ENCODE data around the gene INTS14. TPM values are rescaled to one million over a fixed set of nuclear protein-coding genes. Genes with fewer than 3 reads are reported as not detected.

INTS14 gene
- total RNA-seq, 2 donors from 2014 or later, result 36.8 to 39.7 TPM

GRCh38 chr15:65645392-65645791 lies 34.5 kb upstream of the INTS14 start:
- Histone ChIP-seq H3K4me3 (no peak overlapping the region), H3K4me1 (ENCODE audit: control insufficient read depth in 1 of 2, low read depth in 2 of 2) (no peaks in the 10 kb centered on the region), H3K27ac (no peak overlapping the region), H3K9me3 (no peaks in the 10 kb centered on the region), H3K36me3 (no peaks in the 10 kb centered on the region), H3K27me3 (replicated peaks; ENCODE audit: insufficient read depth) (no peaks in the 10 kb centered on the region)
- no peak for TF ChIP-seq CTCF (IDR thresholded peaks at IDR 0.05)
- DNase-seq (ENCODE audit: low spot score) (no peak), ATAC-seq (ENCODE audit: insufficient number of reproducible peaks, low FRiP score, low read depth) (no peak)

- Histone ChIP-seq H3K27ac (no peak overlapping the region), H3K27me3 (replicated peaks; ENCODE audit: insufficient read depth) (no peaks in the 10 kb centered on the region), H3K4me1 (ENCODE audit: control insufficient read depth in 1 of 2, low read depth in 2 of 2) (no peaks in the 10 kb centered on the region), H3K36me3 (no peaks in the 10 kb centered on the region), H3K4me3 (no peak overlapping the region), H3K9me3 (no peaks in the 10 kb centered on the region)
- DNase-seq (ENCODE audit: low spot score) (no peak), ATAC-seq (ENCODE audit: insufficient number of reproducible peaks, low FRiP score, low read depth) (no peak)
- TF ChIP-seq CTCF (IDR thresholded peaks at IDR 0.05), result no peak
Measured at GRCh38 chr15:65644282-65644681, 33.4 kb upstream of the INTS14 start.

GRCh38 chr15:65642594-65642993 lies 31.7 kb upstream of the INTS14 start:
- no peak overlapping the region for H3K27ac ChIP-seq
- no peaks in the 10 kb centered on the region for H3K36me3 ChIP-seq
- no peaks in the 10 kb centered on the region for H3K27me3 ChIP-seq (replicated peaks; ENCODE audit: insufficient read depth)
- no peak for ATAC-seq (ENCODE audit: insufficient number of reproducible peaks, low FRiP score, low read depth)
- H3K4me1 ChIP-seq (ENCODE audit: control insufficient read depth in 1 of 2, low read depth in 2 of 2), result peaks cover 0 to 3% of the 10 kb centered on the region in 2 donors
- no peaks in the 10 kb centered on the region for H3K9me3 ChIP-seq
- no peak overlapping the region for H3K4me3 ChIP-seq
- DNase-seq (ENCODE audit: low spot score), result no peak
- TF ChIP-seq CTCF (IDR thresholded peaks at IDR 0.05), result no peak

GRCh38 chr15:65641768-65642475 lies 31.0 kb upstream of the INTS14 start:
- Histone ChIP-seq H3K27ac (no peak overlapping the region), H3K27me3 (replicated peaks; ENCODE audit: insufficient read depth) (no peaks in the 10 kb centered on the region), H3K36me3 (no peaks in the 10 kb centered on the region), H3K9me3 (no peaks in the 10 kb centered on the region), H3K4me3 (no peak overlapping the region), H3K4me1 (ENCODE audit: control insufficient read depth in 1 of 2, low read depth in 2 of 2) (peaks cover 0 to 3% of the 10 kb centered on the region in 2 donors)
- TF ChIP-seq CTCF (IDR thresholded peaks at IDR 0.05), result no peak
- DNase-seq (ENCODE audit: low spot score), result no peak
- no peak for ATAC-seq (ENCODE audit: insufficient number of reproducible peaks, low FRiP score, low read depth)

GRCh38 chr15:65639509-65639908 lies 28.6 kb upstream of the INTS14 start:
- DNase-seq (ENCODE audit: low spot score) (no peak), ATAC-seq (ENCODE audit: insufficient number of reproducible peaks, low FRiP score, low read depth) (no peak)
- Histone ChIP-seq H3K36me3 (no peaks in the 10 kb centered on the region), H3K27ac (no peak overlapping the region), H3K4me1 (ENCODE audit: control insufficient read depth in 1 of 2, low read depth in 2 of 2) (peaks cover 0 to 3% of the 10 kb centered on the region in 2 donors), H3K27me3 (replicated peaks; ENCODE audit: insufficient read depth) (no peaks in the 10 kb centered on the region), H3K9me3 (no peaks in the 10 kb centered on the region), H3K4me3 (no peak overlapping the region)
- TF ChIP-seq CTCF (IDR thresholded peaks at IDR 0.05), result no peak

All from thoracic aorta (tissue), 2 donors.